Daoy (cell line): ENCODE data around the gene TTC32. TPM values are rescaled to one million over a fixed set of nuclear protein-coding genes. Genes with fewer than 3 reads are reported as not detected.
"Not testable (repeated sequence)": the region's sequence is repeated elsewhere in the genome, so short reads cannot be mapped to it uniquely, and the experiment has no call there.

Experiments used
- DNase-seq: peaks from one replicate; pipeline ENCODE4 v3.0.0-alpha.2; 2015; ENCODE audit warnings: low read depth
- total RNA-seq: library from RNA; depleted of rRNA; stranded (reverse); fragments of >200 nt; shearing (Covaris generic); gene quantifications from 2 replicates; pipeline ENCODE4 v1.2.3, GENCODE V29; 2014; rRNA removed

Gene TTC32
- 4.8 and 7.9 TPM in 2 replicates for total RNA-seq

DNA sequence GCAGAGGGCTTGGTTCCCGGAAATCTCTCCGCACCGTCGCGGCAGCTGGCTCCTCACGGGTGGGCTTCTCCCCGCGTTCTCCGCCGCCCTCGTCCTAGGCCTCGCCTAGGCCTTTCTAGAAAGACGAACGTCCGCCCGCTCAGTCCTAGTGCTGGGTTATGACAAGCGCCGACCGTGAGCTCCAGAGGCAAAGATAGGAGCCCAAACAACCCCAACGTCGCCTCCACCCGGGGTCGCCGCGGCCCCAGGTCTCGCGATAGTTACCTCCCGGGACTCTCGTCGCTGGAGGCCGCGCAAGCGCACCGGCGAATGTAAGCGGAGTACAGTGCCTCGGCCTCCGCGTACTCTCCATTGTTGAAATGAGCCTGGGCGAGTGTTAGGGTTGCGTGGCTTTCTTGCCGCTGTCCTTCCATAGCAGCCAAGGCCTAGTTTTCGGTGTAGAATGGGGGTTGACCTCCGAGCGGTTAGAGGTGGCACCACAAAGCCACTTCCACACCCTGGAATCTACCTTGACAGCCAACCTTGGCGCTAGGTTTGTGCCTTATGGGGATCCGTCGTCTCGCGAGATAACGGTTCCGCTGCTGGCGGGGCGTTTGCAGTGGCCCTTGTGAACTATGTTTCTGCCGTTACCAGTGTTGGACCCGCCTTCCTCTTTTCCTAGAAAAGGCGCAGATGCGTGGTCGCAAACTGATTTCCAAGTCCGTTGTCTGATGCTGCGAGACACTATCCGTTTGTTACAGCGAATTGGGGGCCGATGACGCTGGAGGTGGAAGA, at the start of gene TTC32:
Gene TTC32 (minus strand): TSS at position 542 of the 774 bp plus-strand sequence. CDS start 129 bp downstream, at position 413.
- peak; percentile 95 for DNase-seq

DNA sequence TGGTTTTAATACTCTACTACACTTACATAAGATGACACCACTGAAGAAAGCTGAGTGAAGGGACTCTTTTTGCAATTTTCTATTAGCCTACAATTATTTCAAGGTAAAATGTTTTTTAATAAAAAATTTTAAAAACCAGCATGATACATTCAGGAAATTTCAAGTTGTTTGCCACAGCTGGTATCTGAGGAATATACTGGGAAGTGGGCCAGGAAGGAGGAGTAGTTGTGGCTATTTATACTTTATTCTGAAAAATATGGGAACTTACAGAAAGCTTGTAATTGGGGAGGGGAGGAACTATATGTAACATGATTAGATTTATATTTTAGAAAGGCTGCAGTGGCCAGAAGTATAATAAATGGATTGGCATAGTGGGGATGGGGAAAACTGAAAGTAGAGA, 47.3 kb upstream of the TTC32 start:
- DNase-seq, result no peak

DNA sequence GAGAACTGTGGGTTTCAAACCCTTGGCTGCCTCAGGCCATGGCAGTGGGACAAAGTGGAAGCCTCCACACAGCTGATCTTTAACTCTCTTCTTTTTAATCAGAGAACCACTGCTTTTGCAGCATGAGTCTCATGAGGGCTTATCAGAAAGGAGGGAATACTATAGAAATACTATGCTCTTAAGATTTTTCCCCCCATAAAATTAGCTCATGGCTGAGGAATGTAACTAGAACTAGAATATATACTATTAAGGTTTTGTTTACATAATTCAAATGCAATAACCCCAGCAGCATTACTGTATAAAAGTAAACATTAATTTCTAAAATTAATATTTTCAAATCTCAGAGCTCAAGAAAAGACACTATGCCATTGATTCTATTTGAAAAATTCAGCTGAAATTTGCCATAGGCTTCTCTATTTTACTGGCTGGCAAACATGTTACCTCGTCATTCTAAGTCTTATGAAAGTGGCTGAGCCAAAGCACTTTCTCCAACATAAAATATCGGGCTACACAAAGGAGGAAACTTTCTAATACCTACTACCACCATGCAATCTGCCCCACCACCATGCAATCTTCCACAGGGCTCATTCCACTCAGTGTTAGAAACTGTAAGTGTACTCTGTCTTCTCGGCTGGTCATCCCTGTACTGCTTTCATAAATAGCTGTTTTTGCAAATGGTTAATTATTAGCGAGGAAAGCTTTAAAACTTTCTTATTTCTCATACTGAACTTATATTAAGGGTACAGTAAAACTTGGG, 45.6 kb upstream of the TTC32 start:
- no peak for DNase-seq

DNA sequence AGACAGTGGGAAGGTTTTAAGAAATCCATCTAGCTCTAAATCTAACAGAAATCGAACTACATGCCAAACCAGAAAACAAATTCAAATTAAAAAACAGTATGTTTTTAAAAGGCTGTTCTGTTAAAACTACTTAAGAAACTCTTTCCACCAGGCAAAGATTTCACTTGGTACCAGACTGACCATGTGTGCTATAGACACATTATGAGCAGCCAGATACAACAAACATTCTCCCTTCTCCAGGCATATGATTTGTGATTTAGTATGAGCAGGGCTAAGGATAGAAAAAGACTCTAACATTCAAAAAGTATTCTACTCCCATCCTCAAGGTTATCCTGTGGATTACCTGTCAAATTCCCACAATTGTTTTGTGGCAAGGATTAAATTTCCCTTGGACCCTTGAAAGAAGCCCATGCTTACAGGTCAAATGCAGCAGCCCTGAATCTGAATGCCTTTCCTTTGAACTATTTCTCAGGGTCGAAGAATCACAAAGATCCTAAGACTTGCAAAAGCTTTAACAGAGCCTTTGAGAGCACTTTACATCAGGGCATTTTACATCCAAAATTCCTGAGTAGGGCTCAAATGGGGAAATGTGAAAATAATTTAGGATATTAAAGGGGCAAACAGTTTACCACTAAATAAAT, 42.5 kb upstream of the TTC32 start:
- DNase-seq, result no peak

DNA sequence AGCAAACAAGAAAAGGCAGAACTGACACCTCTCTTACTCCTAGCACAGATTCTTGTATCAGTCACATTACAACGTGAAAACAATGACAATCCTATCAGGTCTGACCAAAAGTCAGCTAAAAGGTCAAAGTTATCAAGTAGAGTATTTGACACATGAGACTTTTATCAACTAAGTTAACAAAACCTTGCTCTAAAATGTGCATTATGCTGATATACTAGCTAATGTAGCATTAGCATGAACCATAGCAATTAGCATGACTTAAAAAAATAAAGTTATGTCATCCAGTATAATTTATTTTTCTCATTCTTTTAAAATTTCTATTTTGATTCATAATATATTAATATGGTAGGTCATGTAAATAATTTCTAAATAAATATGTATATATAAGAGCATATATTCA, 41.4 kb upstream of the TTC32 start:
- DNase-seq, result no peak

DNA sequence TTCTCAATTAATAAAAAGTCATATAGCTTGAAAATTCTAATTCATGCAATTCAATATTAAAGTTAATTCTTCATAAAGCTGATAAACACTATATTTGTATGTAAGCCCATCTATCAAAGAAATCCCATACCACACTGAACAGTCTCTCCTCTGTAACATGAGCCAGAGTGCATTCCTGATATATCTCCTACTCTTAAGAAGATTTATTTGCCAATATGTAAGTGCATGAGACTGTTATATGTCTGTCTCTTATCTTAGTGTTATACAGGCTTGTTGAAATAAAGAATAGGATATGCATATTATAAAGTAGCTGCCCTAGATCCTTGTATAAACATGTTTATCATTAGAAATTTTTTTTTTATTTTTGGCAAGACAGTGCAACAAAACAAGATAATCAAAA, 40.4 kb upstream of the TTC32 start:
- no peak for DNase-seq

DNA sequence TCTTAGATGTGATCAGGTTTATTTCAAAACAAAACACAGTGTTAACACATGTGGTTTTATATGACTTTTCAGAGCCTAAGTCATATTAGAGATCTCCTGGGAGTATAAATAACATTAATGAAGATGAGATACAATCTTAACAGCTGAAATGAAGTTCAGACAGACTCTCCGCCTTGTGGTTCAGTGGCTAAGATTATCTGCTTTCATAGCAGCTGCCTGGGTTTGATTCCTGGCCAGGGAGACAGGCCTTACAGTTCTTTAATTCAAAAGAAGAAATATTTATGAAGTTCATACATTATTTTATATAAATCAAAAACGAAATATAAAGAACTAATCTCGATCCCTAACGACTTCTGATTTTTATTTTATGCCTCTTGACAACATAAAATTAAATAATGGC, 35.2 kb upstream of the TTC32 start:
- no peak for DNase-seq

DNA sequence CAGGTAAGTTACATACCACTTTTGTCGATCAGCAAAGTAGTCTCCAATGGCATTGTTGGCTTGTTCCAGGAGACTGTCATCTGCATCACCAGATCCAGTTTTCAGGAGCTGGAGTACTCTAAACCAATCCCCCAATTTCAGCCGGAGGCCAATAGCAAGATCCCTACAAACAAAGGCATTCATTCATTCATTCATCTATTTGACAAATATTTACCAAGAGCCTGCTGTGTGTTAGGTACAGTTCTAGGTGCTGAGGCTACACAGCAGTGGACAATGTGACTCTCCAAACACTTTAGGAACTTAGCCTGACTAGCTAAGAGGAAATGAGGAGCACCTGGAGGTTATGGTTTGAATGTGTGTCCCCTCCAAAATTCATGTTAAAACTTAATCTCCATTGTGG, 34.4 kb upstream of the TTC32 start:
- no peak for DNase-seq

DNA sequence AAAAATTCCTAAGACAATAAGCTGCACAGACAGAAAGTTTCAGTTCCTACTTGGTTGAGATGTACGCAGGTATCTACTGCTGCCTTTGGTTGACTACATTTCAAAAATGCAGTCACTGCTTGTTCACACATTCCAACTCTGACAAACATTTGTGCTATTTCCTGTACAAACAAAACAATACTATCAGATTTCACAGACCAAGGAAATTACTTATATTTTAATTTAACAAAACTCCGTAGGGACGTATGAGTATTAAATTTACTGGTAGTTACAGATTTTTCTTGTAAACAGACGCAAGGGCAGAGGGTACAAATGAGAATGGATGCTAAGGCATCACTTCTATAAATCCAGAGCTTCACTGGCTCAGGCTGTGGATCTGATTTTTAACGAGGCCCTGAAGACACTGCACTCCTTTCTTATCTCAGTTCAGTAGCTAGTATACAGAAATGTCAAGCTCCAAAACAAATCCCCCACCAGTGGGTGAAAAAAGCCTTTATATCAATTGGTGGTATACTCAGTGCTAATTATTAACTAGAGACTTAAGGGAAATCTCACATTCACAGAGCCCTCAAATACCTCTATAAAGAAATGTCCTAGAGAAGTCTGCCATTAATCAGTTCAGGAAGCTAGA, 31.7 kb upstream of the TTC32 start:
- DNase-seq, result peak; percentile 49

DNA sequence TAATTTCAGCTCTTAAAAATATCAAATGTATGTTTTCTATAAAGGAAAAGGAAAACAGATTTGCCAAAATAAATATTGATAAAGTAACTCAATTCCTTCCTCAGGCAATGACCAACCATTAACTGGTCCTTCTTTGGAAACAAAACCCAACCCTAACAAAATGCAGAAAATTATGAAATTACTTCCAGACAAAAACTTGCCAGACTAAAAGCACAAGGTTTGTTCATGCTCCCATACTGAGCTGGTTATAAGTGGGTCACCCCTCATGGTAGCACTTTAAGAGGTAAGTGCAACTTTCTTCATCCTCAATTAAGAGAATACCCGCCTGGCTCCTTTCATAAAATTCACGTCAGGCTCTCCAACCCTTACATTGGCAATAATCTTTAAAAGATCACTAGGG, 31.1 kb upstream of the TTC32 start:
- no peak for DNase-seq

DNA sequence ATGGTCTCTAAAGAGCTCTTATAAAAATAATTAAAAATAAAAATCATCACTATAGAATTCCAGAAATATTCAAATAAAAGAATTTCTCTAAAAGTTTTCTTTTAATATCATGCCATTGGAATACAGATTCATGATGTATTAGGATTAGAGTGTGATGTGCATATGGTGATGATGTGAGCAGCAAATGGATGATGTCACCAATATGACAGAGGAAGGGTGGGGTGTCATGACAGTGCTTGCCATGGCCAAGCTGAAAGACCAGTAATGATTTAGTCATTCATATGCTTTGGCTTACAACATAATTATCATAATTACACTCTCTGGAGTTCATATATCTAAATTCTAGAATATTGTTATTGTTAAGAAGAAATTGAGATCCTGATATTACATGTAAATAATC, 27.4 kb upstream of the TTC32 start:
- no peak for DNase-seq

DNA sequence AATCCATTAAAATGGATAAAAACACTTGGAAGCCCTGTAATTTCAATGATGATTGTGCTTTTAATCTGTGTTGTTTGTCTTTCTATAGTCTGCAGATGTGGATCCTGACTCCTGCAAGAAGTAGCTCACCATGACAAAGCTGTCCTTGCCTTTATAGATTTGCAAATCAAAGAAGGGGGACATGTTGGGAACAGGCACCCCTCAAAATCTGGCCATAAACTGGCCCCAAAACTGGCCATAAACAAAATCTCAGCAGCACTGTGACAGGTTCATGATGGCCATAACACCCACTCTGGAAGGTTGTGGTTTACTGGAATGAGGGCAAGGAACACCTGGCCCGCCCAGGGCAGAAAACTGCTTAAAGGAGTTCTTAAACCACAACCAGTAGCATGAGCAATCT, 26.0 kb upstream of the TTC32 start:
- DNase-seq, result not testable (repeated sequence)

DNA sequence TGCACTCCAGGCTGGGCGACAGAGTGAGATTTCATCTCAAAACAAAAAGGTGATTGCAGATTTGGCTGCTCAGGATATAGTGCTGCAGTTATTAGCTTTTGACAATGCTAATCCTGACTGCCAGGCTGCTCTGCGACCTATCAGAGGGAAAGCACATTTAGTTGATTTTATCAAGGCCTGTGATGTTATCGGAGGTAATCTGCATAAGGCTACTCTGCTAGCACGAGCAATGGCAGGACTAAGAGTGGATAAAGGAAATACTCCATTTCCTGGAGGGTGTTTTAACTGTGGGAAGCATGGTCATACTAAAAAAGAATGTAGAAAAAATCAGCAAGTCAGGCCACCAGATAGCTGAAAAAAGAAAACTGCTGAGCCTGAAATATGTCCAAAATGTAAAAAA, 22.7 kb upstream of the TTC32 start:
- DNase-seq, result not testable (repeated sequence)

DNA sequence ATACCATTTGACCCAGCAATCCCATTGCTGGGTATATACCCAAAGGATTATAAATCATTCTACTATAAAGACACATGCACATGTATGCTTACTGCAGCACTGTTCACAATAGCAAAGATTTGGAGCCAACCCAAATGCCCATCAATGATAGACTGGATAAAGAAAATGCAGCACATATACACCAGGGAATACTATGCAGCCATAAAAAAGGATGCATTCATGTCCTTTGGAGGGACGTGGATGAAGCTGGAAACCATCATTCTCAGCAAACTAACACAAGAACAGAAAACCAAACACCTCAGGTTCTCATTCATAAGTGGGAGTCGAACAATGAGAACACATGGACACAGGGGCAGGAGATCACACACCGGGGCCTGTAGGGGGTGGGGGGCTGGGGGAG, 20.4 kb upstream of the TTC32 start:
- not testable (repeated sequence) for DNase-seq

DNA sequence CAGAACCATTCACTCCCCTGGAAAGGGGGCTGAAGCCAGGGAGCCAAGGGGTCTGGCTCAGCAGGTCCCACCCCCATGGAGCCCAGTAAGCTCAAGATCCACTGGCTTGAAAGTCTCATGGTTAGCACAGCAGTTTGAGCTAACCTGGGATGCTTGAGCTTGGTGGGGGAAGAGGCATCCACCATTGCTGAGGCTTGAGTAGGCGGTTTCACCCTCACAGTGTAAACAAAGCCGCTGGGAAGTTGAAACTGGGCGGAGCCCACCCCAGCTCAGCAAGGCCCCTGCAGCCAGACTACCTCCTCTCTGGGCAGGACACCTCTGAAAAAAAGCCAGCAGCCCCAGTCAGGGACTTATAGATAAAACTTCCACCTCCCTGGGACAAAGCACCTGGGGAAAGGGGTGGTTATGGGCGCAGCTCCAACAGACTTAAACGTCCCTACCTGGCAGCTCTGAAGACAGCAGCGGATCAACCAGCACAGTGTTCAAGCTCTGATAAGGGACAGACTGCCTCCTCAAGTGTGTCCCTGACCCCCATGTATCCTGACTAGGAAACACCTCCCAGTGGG, 14.7 kb upstream of the TTC32 start:
- no peak for DNase-seq

DNA sequence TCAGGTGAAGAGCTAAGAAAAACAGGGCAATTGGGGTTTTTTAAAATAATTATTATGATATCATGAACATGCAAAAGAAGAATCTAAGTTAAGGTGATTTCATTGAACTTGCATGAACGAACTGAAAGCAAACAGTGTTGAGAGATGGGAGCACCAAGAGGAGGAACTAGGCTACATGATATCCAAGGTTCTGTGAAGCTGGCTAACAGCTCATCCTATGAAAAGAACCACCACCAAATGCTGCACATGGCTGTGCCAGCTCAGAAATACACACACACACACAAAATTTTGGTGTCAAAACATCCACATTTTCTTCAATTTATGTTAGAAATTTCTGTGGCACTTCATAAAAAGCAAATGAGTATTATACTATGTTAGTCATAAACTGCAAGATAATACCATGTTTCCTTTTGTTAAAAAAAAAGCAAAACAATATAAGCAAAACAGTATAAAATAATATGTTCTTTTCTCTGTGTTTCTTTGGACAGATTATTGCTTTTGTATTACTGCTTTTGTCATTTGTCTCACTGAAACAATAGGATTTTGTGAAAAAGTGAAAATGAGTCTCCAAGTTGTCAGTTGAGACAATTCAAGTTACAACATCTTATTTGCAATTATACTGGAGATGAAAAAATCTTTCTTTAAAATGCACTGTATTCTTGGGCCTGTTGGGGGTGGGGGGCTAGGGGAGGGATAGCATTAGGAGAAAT, 12.6 kb upstream of the TTC32 start:
- DNase-seq, result no peak

DNA sequence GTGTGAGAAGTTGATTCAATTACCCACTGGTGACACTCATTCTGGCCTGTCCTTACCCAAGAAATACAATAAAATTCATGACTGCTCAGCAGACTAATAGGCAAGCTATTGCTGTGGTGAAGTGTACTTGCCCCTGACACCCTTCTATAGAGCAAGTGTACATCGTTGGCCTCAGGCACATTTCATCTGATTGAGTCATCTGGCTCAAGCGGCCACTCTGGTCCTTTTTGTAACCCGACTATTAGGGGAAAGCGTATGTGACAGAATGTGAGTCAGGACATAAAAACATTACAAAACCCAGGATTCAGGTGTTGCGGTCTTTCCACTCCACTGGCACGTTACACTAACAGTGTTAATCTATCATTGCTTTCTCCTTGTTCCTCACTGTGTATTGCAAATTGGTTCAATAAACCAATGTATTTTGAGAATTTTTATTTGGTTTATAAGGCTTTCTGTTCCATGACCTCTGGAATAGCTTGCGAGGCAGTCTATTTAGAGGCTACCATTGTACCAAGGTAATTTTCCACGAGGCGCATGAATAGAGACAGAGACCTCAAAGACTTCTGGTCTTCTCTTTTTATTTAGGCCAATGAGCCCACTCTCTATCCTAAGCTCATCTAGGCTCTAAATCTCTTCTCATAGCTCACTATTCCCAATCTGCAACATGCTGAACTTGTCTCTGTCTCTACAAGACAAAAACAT, 10.2 kb upstream of the TTC32 start:
- DNase-seq, result peak; percentile 95

DNA sequence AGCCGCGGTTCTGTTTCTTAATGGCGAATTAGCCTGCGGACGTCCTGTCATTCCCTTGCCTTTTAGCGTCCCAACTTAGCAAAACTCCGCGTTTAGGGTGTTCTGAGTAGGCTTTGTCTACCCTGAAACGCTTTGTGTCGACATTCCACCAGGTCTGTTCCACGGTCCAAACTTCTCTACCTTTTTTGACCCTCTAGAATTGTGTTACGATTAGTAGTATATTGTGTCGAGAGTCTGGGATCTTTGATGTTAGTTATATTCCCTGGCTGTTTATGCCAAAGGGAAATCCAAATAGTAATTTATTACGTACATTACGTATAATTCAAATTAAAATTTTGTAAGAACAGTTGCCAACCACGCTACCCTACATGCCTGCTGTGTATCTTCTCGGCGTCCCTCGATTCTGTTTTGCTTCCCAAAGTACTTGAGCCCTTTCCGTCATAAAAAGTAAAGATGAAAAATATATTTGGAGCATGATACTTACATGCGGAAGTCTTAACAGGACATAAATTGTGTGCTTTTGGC, 495 bp upstream of the TTC32 start:
- peak; percentile 19 for DNase-seq

DNA sequence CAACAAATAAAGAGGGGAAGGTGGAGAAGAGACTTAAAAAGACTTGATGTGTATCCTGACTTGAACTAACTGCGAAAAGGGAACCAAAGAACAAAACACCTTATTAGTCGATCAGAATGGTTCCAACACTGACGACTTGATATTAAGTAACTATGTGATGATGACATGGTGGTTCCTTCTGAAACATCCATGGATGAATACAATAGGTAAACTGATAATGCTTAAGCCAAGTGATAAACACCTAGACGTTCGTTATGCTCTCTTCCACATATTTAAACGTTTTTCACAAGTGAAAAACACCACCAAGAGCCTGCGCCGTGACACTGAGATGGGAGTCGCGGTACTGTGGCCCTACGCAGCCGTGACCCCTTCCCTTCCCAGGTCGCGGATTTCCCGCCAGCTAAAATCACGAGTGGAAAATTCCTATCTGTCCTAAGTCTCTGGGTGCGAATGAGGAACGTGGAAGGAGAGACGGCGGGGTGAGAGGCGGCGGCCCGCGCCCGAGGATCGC, 797 bp downstream of the TTC32 start:
- DNase-seq, result no peak
